C4-2B (cell line): ENCODE results near the gene LDLRAD2.

ENCODE experiments used
- H3K27ac ChIP-seq: fragments of 450-650 bp; 2 replicates; pipeline ENCODE4 v1.5.1; 2017
- ZFX ChIP-seq: fragments of 450-650 bp; IDR thresholded peaks from 2 replicates; pipeline ENCODE4 v1.6.1; 2017
- TF ChIP-seq, protein P1 (sequence below): fragments of 450-650 bp; conservative IDR thresholded peaks from 2 replicates; pipeline ENCODE4 v1.5.1; 2017; ENCODE audit warnings: mild to moderate bottlenecking

The LDLRAD2 gene

DNA sequence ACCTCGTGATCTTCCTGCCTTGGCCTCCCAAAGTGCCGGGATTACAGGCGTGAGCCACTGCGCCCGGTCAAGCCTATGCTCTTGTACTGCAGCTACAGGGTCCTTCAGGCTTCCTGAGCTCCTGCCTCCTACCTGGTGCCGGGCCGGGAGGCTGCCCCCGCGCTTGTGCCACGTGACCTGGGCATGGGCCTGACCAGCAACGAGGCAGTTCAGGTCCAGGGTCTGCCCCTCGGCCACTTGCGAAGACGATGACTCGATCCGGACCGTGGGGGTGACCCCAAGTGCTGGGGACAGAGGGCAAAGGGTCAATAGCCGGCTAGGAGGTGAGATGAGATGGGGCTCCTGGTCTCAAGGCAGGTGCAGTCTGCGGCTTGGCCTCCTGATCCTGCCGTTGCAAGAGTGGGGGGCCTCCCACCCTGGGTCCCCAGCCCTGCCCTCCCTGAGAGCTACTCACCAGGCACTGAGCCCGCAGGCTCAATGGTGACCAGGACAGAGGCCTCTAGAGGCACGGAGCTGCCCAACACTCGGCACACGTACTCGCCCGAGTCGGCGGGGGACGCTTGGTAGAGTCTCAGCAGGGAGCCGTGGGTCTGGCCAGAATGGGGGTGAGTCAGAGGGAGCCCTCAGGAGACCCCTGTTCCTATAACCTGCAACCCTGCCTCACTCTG is 38.0 kb downstream of the LDLRAD2 start:
- no peak overlapping the region for H3K27ac ChIP-seq
- TF ChIP-seq, protein P1, sequence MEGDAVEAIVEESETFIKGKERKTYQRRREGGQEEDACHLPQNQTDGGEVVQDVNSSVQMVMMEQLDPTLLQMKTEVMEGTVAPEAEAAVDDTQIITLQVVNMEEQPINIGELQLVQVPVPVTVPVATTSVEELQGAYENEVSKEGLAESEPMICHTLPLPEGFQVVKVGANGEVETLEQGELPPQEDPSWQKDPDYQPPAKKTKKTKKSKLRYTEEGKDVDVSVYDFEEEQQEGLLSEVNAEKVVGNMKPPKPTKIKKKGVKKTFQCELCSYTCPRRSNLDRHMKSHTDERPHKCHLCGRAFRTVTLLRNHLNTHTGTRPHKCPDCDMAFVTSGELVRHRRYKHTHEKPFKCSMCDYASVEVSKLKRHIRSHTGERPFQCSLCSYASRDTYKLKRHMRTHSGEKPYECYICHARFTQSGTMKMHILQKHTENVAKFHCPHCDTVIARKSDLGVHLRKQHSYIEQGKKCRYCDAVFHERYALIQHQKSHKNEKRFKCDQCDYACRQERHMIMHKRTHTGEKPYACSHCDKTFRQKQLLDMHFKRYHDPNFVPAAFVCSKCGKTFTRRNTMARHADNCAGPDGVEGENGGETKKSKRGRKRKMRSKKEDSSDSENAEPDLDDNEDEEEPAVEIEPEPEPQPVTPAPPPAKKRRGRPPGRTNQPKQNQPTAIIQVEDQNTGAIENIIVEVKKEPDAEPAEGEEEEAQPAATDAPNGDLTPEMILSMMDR: no peak
- TF ChIP-seq ZFX: no peak

DNA sequence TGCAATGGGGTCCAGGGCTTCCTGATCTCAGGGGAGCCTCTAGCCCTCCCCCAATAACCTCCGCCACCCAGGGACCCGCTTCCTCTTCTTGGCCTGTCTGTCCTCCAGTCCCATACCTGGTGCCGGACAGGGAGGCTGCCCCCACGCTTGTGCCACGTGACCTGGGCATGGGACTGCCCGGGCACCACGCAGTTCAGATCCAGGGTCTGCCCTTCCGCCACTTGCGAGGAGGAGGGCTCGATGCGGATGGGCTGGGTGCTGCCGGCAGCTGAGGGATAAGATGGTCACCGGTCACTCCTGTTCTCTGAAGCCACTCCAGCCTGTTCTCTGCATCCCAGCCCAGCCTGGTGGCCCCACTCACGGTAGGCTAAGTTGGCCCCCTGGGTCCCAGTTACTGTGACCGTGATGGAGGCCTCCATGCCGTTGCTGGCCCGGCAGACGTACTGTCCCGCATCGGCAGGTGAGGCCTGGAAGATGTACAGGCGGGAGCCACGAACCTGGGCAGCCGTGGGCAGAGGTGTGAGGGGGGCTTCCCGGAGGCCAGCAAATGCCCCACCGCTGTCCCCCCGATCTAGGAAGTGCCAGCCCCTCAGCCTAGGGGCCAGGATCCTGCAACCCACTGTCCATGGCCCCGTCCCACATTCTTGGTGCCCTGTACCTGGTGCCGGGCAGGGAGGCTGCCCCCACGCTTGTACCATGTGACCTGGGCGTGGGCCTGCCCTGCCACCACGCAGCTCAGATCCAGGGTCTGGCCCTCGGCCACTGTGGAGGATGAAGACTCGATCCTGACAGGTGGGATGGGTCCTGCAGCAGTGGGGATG is 39.6 kb downstream of the LDLRAD2 start:
- TF ChIP-seq, protein P1: no peak
- H3K27ac ChIP-seq: no peak overlapping the region

DNA sequence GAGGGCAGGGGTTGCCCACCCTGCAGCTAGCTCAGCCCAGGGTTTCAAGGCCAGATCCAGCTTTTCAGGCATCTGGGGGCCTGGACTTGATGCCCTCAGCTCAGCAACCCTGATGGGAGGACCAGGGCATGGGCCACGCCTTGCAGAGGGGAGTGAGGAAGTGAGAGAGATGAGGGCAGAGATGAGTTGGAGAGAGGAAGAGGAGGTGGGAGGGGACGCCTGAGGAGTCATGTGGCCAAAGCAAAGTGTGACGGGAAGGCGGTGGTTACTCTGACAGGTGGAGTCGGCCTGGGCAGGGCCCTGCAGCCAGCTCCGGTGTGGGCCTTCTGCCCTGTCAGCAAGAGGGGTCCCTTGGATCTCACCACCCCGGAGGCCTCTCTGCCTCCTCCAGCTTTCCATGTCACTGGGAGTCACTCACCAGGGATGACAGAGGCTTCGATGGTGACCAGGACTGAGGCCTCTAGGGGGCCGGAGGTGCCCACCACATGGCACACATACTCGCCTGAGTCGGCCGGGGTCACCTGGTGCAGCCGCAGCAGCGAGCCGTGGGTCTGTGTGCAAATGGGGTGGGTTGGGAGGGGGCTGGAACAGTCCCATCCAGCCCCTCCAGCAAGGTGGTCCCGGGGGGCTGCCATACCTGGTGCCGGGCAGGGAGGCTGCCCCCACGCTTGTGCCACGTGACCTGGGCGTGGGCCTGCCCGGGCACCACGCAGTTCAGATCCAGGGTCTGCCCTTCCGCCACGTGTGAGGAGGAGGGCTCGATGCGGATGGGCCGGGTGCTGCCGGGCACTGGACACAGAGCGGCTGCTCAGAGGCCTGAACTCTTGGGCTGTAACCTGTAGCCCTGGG is 40.4 kb downstream of the LDLRAD2 start:
- no peak overlapping the region for H3K27ac ChIP-seq

DNA sequence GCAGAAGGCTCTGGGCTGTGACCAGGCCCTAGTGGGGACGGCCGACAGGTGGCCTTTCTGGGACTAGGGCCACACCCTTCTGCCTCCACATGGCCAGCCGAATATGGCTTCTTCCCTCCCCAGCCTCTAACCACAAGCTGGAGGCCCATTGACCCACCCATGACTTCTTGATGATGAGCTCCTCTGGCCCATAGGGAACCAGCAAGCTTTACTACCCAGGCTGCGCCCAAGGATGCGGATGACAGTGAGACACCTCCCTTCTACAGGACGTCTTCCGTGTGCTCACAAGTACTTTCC is 41.0 kb downstream of the LDLRAD2 start:
- no peak overlapping the region for H3K27ac ChIP-seq
- TF ChIP-seq ZFX: no peak
- TF ChIP-seq, protein P1: no peak

More for the DNA sequence above, 40.4 kb downstream of the LDLRAD2 start:
- TF ChIP-seq, protein P1: no peak
- TF ChIP-seq ZFX: no peak

DNA sequence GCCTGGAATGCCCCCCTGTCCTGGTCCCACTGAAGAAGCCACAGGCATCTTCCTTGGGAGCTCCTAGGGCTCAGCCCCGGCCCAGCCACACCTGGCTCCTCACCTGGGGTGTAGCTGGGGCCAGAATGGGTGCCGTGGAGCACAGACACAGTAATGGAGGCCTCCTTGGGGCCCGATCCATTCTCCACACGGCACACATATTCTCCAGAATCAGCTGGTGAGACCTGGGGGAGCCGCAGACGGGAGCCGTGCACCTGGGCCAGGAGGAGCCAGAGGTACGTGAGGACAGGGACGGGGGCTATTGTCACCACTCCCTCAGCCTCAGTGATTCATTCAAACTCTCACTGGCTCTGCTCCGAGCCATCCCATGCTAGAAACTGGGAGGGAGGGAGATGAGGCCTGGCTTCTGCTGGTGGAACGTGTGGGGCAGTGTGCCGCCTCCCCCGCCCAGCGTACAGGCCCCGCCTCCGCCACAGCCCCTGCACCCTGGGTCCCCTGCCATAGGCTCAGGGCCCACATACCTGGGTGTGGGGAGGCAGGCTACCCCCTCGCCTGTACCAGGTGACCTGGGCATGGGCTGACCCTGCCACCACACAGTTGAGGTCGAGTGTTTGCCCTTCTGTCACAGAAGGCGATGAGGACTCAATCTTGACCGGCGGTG is 42.2 kb downstream of the LDLRAD2 start:
- no peak overlapping the region for H3K27ac ChIP-seq
- no peak for TF ChIP-seq ZFX
- TF ChIP-seq, protein P1: no peak

DNA sequence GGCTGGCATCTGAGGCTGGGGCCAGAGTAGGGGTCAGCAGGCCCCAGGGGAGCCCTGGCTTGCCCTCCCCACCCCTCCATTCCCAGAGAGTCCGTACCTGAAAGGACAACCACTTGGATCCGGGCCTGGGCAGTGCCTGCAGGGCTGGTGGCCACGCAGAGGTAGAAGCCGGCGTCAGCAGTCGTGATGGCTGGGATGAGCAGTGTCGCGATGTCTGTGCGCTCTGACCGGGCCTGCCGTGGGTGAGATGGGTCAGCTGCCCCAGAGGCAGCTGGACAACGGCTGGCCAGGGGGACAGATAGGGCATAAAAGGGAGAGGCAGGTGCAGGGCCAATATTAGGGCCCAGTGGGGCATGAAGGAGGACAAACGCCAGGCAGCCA is 42.7 kb downstream of the LDLRAD2 start:
- TF ChIP-seq, protein P1: no peak
- no peak for TF ChIP-seq ZFX

More for the DNA sequence above, 42.7 kb downstream of the LDLRAD2 start:
- H3K27ac ChIP-seq: no peak overlapping the region
